Activated CD4-positive, alpha-beta T cell treated with anti-CD3 and anti-CD28 coated beads, Interleukin-2, Interleukin-4, amounts not matched to agents 100 ng/mL and 50 ng/mL, durations not matched to agents 16 hours and 8 hours (primary cell): ENCODE measurements around the gene MIAT.
A peak's percentile ranks its signal among the peaks of the same experiment; 100 is the strongest.

Experiments
- DNase-seq: peaks from one replicate; pipeline ENCODE4 v3.0.0-alpha.2; 2020; ENCODE audit warnings: low spot score

MIAT gene

DNA sequence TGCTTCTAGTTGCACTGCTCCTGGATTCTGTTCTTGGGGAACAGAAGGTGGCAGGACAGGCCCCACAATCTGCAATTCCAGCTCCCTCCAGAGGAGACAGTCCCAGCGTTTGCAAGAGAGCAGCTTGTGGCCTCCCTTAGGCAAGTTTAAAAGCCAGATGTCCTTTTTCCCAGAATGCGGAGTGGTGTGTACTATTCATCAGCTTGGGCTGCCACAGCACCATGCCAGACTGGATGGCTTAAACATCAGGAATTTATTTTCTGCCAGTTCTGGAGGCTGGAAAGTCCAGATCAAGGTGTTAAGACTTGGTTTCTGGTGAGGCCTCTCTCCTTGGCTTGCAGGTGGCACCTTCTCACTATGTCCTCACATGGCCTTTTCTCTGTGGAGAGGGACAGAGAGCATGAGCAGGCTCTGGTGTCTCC, 11.7 kb downstream of the MIAT start:
- no peak for DNase-seq

GRCh38 chr22:26670459-26670858, 13.1 kb downstream of the MIAT start:
- DNase-seq = no peak

DNA sequence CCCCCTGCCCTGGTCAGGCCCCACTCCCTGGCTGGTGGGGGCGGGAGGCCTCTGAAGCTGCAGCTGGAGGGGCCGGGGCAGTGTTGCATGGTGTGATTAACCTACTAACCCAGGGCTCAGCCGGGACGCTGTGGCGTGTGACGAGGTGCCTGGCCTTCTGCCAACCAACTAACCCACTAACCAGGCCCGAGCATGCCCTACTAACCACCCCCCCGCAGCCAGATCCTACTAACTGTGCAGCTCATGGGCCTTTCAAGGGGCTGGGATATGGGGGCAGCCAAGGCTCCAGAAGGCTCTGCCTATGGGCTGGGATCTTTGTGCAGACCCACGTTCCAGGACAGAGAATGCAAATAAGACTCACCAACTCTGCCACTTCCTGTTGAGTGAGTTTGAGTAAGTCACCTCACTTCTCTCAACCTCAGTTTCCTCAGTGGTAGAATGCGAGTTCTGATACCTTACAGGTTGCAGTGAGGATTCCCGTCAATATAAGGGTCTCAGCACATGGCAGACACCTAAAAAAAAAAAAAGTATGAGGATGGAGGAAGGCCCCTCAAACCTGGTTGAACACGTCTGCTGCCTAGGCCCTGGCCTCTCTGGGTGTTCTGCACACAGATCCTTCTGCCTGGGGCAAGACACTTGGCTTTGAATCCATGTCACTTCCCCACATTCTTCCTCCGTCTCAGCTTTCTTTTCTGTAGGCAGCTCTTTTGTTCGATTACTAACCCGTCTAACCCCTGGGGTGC, 14.1 kb downstream of the MIAT start:
- DNase-seq = peak; percentile 81

GRCh38 chr22:26672060-26672471, 14.7 kb downstream of the MIAT start:
- no peak for DNase-seq

- peak; percentile 97 for DNase-seq
These were observed 15.4 kb downstream of the MIAT start for GRCh38 chr22:26672590-26673468.

DNA sequence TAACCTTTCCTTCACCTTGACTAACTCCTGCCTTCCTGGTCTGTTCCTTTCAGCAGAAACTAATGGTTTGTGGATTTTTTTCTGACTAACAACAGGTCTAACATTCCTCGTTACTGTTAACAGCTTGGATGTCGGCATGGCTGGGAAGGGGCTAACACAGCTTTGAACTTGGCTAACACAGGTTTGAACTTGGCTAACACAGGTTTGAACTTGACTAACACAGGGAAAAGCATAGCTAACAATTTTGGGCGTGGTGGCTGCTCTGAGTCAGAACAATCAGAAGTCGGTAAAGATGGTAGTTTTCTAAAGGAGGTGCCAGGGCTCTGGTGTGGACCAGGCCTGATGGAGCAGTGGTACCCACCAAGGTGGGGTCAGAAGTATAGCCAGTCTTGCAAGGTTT, 16.1 kb downstream of the MIAT start:
- DNase-seq = peak; percentile 60

- DNase-seq = peak; percentile 38
These were observed 17.1 kb downstream of the MIAT start for GRCh38 chr22:26674211-26675190.

- no peak for DNase-seq
These were observed 18.4 kb downstream of the MIAT start for GRCh38 chr22:26675687-26676268.

- no peak for DNase-seq
These were observed 19.8 kb downstream of the MIAT start for GRCh38 chr22:26677217-26677616.

- peak; percentile 78 for DNase-seq
These were observed 21.7 kb downstream of the MIAT start for GRCh38 chr22:26679003-26679629.

- no peak for DNase-seq
These were observed 23.1 kb downstream of the MIAT start for GRCh38 chr22:26680485-26680884.

DNA sequence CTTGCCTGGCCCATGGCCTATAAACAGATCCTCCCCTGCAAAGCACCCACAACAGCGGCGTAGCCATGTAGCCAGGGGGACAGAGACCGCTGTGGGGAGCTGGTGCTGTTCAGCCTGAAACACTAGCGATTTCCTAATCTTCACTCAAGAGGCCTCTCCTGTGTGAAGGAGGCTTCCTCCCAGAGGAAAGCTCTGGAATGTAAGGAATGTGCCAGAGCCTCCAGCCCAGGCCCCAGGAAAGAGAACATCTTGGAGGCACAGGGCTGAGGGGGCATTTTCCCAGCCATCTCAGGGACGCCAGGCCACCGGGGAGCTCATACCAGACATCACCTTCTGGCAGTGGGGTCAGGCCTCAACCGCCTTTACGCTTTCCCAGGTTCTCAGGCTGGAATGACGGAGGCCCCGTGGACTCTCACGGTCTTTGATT, 24.0 kb downstream of the MIAT start:
- no peak for DNase-seq

- DNase-seq = no peak
These were observed 26.8 kb downstream of the MIAT start for GRCh38 chr22:26684168-26684567.

DNA sequence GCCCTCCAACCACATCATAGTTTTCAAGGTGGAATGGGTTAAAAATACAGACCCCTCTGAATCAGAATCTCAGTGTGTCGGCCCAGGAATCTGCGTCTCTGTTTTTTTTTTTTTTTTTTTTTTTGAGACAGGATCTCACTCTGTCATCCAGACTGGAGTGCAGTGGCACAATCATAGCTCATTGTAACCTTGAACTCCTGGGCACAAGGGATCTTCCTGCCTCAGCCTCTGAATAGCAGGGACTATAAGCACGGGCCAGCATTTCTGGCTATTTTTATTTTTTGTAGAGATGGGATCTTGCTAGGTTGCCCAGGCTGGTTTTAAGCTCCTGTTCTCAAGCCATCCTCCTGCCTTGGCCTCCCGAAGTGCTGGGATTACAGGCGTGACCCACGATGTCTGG, 28.2 kb downstream of the MIAT start:
- DNase-seq = no peak

DNA sequence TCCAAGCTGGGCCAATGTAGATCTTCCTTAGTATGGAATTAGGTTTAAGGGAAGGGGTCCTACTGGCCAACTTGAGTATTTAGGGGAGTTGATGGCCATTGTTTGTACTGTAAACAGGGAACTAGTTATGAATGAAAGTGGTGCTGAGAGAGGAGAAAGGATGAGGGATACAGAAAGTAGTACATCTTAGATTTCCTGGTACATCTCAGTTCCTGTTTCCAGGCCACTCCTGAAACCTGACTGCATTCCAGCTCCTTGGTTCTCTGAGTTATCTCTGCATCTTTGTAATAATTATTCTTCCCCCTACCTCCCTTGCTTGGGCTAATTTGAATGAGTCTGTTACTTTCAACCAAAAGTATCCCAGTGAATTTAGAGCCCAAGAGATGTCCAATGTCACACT, 30.1 kb downstream of the MIAT start:
- DNase-seq = no peak

GRCh38 chr22:26689513-26690301, 32.3 kb downstream of the MIAT start:
- DNase-seq = no peak

- no peak for DNase-seq
These were observed 33.4 kb downstream of the MIAT start for GRCh38 chr22:26690654-26691376.

GRCh38 chr22:26691377-26691716, 34.0 kb downstream of the MIAT start:
- DNase-seq = no peak

DNA sequence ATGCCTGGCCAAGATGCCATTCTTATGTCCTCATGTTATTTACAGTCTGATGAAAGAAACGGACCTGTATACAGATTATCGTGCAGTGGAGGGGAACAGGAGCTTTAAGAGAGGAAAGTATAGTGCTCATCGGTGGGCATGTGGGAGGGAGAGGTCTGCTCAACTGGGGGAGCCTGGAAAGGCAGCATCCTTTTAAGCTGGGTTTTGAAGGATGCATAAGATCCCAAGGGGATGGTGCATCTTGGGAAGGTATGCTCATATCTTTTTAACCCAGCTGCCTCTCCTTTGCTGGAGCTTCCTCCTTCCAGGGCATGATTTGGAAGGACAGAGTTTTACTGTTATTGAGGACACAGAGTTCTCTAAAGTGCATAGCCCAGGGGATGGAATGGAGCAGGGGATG, 34.8 kb downstream of the MIAT start:
- no peak for DNase-seq

DNA sequence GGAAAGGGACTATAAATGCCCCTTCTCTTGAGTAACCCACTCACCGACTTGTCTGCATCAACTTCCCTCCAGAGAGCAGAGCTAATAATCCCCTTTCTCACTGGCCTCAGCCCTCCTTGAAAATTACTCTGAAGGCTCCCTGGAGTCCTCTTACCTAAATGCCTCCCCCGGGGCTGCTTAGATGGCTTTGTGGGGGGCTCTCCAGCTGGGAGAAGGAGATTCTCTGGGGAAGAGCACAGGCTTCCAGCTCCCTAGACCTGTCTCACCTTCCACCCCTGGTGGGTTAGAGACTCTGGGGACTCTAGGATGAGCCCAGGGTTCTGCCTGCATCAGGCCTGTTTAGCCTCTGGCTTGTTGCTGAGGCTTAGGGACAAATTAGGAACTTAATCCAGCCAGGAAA, 39.8 kb downstream of the MIAT start:
- no peak for DNase-seq
